GM19452 (cell line): ENCODE results near the gene TSC22D2.

Experiments used
- ATAC-seq: cut with Tn5 transposase; IDR thresholded peaks from one replicate; pipeline ENCODE4 v1.9.1; 2021; ENCODE audit not compliant: unreplicated experiment

The TSC22D2 gene

DNA sequence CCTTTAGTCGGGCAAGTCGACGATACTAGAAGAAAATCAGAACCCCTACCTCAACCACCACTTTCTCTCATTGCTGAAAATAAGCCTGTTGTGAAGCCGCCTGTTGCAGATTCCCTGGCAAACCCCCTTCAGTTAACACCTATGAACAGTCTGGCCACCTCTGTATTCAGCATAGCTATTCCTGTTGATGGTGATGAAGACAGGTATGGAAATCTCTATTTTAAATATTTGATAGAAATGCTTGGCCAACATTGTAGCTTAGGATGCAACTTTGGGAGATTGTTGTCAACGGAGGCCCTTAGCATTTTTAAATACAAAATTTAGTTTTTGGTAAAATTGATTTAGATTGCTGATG lies 3.0 kb downstream of the TSC22D2 start:
- ATAC-seq, result no peak

GRCh38 chr3:150411546-150411945 lies 3.4 kb downstream of the TSC22D2 start:
- no peak for ATAC-seq

DNA sequence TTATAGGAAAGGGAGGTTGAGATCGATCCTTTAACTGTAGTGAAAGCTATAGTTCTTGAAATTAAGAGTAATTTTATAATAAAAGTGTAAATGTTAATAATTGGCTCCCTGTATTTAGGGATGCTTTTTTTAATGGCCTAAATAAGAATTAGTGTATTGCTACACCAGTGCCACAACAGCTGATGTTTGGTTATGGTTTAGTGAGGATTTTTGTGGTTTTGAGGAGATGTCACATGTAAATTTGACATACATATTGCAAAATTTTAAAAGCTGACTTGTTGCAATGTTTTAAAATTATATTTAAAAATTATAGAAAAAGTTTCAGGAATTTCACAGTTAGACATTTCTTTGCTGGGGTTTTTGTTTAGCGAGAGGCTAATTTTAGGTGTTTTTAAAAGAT lies 3.9 kb downstream of the TSC22D2 start:
- no peak for ATAC-seq

- ATAC-seq, result no peak
Measured at GRCh38 chr3:150412561-150413231, 4.6 kb downstream of the TSC22D2 start.

DNA sequence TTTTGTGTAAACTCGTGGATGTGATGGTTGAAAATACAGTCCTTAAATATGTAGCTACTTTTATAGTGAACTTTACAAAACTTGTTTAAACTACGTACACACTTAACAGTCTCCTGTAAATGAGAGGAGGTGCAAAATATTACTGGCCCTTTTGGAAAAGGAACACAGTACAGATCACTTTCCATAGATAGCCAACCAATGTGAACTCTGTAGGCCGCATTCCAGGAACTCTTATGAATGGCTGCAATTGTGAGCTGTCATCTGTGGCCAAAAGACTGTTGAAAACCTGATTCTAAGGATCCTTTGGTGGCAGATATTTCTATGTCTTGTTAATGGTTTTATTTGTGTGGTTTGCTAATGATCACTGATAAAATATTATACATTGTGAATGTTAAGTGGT lies 6.2 kb downstream of the TSC22D2 start:
- ATAC-seq, result no peak

DNA sequence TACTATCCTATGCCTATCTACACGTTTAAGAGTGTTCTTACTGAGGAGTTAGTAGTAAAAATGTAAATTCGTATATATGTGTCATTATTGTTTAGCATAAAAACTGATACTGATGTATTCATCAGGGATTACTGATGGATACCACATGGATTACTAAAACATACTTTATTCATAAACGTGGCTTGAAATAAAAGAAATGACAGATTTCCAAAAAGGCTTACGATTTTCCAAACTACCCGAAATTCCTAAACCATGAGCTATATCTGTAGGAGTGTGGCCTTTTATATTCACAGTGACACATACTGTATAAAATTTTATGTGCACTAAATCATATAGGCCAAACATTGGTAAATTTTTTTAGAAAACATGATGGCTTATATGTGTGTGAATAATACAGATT lies 6.9 kb downstream of the TSC22D2 start:
- ATAC-seq, result no peak

DNA sequence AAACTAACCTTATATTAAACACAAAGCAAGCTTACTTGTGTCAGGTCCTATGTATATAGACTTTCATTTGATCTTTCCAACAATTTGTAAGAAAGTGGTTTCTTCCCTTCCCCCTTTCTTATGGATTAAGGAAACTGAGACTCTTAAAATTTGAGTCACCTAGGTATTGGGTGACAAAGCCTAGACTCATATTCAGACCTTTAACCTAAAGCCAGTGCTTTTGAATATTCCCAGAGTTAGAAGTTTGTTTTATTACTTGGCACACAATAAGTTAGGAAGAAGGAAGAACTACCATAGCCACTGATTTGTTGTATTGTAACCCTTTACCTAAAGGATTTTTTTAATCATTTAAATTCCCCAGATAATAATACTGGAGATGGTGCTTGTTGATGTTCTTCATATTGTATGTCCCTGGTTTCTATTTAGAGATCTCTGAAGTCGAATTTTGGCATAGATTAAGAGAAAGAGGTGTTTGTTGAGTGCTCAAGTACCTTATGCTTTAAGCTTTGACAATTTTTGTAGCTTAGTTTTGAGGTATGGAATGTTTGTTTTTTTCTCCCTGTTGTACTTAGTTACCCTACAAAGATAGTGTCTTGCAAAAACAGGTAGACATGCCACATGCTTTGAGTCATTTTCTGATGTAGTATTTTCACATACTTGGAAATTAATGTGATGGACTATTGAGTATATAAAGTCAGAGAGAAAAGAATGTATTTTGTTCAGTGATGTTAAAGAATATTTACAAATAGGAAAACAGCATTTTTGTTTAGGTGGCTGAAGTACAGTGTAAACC lies 11.2 kb downstream of the TSC22D2 start:
- ATAC-seq, result no peak

DNA sequence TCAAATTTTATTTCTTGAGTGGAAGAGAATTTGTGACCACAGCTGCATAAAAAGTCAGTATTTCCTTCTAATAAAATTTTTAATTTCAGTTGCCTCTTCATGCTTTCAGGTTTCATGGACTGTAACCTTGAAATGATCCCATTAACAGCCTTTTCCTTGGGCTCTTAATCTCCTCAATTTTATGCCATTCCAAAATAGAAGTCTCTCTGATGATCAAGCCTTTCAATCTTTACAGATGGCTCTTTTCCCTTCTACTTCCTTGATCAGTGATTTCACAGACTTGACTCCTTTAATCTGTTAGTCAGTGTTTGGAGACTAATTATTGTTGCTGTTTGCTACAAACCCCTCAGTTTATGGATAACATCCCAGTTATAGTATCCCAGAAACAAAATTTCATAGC lies 11.9 kb downstream of the TSC22D2 start:
- no peak for ATAC-seq

DNA sequence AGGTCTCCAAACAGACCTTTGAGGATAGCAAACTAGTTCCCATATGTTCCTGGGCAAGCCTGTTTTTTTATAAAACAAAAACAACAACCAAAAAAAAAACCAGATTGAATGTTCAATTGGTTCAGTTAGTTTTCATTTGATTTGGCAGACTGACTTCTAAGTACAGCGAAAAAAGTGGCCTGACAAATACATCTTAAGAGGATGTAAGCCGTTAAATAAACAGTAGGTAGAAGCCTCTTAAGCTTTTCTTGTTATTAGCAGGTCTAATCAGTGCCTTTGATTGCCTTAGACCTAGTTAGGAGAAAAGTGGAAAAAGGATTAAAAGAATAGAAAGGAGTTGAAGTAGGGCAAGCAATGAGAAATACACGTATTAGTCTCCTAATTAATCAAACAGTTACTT lies 13.2 kb downstream of the TSC22D2 start:
- no peak for ATAC-seq

DNA sequence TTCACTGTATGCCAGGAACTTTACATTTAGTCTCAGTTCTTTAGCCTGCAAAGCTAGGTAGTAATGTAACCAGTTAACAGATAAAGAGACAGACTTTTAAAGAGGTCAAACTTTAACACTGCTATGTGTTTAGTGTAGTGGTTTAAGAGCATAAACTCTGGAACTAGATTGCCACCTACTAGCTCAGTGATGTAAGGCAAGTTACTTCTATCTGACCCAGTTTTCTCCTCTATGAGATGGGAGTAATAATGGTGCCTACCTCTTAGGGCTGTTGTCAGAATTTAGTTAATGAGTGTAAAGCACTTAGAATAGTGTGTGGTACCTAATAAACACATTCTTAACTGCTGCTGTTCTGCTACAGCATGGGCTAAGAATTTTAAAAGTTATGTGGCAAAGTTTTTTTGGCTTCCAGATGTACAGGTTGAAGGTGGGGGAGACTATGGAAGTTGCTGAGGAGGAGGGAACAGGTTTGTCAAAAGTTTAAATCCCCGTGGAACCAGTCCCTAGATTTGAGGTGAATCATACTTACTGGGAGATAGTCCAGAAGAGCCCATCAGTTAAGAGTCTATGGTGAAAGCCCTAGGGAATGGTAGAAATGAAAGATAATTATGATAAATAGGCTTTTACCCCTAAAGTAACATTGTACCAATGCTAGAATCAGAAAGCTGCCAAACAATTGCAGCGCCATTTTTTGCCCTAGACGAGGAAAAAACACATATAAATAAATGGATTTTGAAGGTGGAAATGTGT lies 13.9 kb downstream of the TSC22D2 start:
- ATAC-seq, result no peak

DNA sequence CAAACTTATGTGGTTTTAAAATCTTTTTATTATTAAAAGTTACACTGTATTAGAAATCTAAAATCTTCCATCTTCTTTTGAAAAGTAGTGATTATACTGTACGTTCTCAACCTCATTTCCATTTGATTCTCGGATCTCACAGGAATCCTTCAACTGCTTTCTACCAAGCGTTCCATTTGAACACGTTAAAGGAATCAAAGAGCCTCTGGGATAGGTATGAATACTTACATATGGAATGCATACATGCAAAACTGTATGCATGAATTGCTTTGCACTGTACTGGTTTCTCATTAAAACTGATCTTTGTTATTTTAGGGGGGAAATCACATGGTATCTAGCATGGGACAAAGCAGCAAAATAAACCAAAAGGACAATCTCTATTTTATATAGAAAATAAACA lies 14.8 kb downstream of the TSC22D2 start:
- ATAC-seq, result no peak

- no peak for ATAC-seq
Measured at GRCh38 chr3:150423761-150424160, 15.7 kb downstream of the TSC22D2 start.

GRCh38 chr3:150426292-150426691 lies 18.2 kb downstream of the TSC22D2 start:
- no peak for ATAC-seq

DNA sequence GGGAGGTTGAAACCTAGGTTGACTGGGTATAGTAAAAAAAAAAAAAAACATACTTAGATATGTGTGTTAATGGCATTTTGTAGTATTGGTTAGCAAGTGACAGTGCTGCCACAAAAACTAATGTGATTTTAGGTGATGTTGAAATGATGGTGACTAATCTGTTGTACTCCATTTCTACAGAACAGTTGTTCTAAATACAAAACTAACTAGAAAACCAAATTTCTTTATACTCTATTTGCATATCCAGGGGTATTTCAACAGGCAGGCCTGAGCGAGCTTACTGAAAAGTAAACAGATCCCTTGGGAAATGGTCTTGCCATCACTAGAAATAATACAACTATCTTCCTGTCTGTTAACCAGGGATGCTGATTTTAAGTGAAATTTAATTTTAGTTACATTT lies 20.5 kb downstream of the TSC22D2 start:
- ATAC-seq, result no peak

- ATAC-seq, result no peak
Measured at GRCh38 chr3:150429767-150430671, 21.9 kb downstream of the TSC22D2 start.

GRCh38 chr3:150433347-150433746 lies 25.2 kb downstream of the TSC22D2 start:
- ATAC-seq, result no peak

- no peak for ATAC-seq
Measured at GRCh38 chr3:150434234-150434633, 26.1 kb downstream of the TSC22D2 start.

DNA sequence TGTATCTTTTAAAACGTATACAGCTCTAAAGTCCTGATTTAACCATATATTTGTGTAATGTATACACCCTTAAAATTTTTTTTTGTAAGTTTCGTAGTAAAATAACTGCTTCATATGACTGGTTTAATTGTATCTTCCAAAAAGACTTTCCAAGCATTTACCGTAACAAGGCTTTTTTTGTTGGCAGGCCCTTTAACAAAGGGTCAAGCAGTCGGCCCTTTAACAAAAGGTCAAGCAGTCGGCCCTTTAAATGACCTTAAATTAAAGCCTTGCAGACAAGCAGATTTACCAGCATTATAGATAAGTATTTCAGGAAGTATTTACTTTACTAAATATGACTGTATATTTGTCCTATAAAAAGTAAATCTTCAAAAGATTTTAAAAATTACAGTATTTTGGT lies 28.1 kb downstream of the TSC22D2 start:
- no peak for ATAC-seq

DNA sequence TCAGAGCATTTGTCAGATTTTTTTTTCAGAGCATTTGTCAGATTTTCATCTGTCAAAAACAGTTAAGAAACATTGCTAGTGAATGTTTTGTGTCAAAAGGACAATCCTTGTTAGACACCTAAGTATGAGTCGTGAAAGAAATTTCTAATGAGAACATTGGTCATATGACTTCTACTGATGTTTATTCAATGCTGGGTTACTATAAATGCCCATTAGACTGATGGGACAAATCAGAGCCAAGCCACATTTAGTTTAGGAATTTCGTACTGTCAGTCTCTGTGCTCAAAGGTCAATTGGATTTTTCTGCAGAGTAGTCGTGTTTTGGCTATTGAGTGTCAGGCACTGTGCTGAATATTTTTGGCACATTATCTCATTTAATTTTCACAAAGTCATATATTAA lies 31.6 kb downstream of the TSC22D2 start:
- ATAC-seq, result no peak

DNA sequence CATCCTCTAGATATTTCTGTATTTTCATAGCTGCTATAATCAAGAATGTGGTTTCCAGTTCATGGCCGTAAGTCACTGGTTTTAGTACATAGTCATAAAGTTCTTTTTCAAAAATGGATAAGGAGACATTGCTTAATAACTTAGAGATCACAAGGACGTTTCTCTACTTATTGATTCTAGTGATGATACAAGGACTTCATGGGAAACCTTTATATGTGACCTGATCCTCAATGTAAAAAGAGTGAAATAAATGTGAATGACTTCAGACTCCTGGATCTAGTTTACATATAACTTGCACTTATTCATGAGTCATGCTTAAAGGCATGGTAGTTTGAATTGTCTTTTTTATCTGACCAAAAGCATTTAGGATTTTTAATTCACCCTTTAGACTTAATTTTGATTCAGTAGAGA lies 35.2 kb downstream of the TSC22D2 start:
- no peak for ATAC-seq

GRCh38 chr3:150444371-150444770 lies 36.3 kb downstream of the TSC22D2 start:
- ATAC-seq, result no peak
